Ishikawa (cell line): ENCODE results near the gene PTPRN2.

Experiments
- CEBPB ChIP-seq: IDR thresholded peaks from 2 replicates; pipeline ENCODE4 v1.6.1; 2012
- CREB1 ChIP-seq: IDR thresholded peaks from 2 replicates; pipeline ENCODE4 v1.6.1; 2012; ENCODE audit warnings: low read depth
- EP300 ChIP-seq: IDR thresholded peaks from 2 replicates; pipeline ENCODE4 v1.6.1; 2012; ENCODE audit warnings: borderline replicate concordance
- RAD21 ChIP-seq: IDR thresholded peaks from 2 replicates; pipeline ENCODE4 v1.6.1; 2012; ENCODE audit warnings: low read depth
- TEAD4 ChIP-seq: IDR thresholded peaks from 2 replicates; pipeline ENCODE4 v1.6.1; 2012
- YY1 ChIP-seq: IDR thresholded peaks from 2 replicates; pipeline ENCODE4 v1.6.1; 2012; ENCODE audit warnings: low read depth
- TF ChIP-seq, protein P1 (sequence below): IDR thresholded peaks from 2 replicates; pipeline ENCODE4 v1.6.1; 2012
- TF ChIP-seq, protein P2 (sequence below): IDR thresholded peaks from 2 replicates; pipeline ENCODE4 v1.6.1; 2012; ENCODE audit warnings: low read depth, mild to moderate bottlenecking

GRCh38 chr7:157517782-157518513, 1069.7 kb downstream of the PTPRN2 start:
- TF ChIP-seq EP300 (no peak), CEBPB (no peak), YY1 (no peak), RAD21 (no peak), TEAD4 (no peak), CREB1 (no peak)
- TF ChIP-seq, protein P1, sequence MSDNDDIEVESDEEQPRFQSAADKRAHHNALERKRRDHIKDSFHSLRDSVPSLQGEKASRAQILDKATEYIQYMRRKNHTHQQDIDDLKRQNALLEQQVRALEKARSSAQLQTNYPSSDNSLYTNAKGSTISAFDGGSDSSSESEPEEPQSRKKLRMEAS, result no peak
- TF ChIP-seq, protein P2, sequence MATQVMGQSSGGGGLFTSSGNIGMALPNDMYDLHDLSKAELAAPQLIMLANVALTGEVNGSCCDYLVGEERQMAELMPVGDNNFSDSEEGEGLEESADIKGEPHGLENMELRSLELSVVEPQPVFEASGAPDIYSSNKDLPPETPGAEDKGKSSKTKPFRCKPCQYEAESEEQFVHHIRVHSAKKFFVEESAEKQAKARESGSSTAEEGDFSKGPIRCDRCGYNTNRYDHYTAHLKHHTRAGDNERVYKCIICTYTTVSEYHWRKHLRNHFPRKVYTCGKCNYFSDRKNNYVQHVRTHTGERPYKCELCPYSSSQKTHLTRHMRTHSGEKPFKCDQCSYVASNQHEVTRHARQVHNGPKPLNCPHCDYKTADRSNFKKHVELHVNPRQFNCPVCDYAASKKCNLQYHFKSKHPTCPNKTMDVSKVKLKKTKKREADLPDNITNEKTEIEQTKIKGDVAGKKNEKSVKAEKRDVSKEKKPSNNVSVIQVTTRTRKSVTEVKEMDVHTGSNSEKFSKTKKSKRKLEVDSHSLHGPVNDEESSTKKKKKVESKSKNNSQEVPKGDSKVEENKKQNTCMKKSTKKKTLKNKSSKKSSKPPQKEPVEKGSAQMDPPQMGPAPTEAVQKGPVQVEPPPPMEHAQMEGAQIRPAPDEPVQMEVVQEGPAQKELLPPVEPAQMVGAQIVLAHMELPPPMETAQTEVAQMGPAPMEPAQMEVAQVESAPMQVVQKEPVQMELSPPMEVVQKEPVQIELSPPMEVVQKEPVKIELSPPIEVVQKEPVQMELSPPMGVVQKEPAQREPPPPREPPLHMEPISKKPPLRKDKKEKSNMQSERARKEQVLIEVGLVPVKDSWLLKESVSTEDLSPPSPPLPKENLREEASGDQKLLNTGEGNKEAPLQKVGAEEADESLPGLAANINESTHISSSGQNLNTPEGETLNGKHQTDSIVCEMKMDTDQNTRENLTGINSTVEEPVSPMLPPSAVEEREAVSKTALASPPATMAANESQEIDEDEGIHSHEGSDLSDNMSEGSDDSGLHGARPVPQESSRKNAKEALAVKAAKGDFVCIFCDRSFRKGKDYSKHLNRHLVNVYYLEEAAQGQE, result no peak
